Suppressor macrophage treated with lipopolysaccharide for 4 hours (primary cell): ENCODE results near the gene ROPN1L.
"Not testable (repeated sequence)": the region's sequence is repeated elsewhere in the genome, so short reads cannot be mapped to it uniquely, and the experiment has no call there.

Source experiments
- DNase-seq: peaks from one replicate; pipeline ENCODE4 v3.0.0-alpha.2; 2020

The ROPN1L gene

DNA sequence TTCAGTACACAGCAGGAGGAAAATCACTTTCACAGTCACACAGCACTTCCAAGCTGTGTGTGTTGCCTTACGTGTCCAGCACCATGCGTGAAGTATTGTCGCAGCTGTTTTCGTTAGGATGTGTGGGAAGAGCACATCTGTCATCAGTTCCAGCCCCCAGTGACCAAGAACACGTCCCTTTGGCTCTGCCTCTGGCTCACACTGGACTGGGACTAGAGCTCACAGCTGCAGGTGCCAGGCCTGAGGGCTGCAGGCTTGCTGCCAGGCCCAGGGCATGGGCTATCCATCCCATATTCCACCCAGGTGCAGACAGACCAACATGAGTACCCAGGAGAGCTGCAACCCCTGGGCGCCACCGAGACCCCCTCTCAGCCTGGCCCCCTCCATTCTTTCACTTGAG is 61.6 kb downstream of the ROPN1L start:
- no peak for DNase-seq

DNA sequence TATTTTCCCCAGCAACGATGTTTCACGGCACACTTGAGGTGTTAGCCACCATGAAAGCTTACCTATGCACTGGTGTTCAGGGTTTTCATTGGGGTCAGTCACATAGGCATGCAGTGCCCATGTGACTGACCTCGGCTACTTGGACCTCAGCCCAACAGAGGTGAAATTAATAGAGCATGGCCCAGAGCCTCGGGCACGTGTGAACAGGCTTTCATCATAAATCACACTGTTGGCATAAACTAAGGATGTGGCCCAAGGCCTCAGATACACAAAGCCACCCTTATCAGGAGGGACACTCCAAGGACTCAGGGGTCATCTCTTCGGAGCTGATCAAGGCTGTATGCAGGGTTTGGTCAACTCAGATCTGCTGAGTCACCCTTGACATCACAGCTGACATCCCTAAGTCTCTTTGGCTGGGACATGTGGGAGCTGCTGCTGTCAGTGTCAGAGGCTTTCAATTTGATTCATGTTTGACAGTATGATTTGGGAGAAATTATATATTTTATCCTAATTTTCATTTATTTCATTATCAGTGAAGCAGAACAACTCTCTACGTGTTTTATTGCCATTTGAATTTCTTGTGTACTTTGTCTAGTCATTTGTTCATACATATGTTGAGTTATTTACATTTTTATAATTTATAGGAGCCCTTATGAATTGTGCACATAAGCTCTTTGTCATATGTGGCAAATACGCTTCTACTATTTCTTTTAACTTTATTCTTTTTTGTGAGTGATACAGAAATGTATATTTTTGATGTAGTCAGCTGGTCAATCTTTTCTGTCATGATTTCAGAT is 62.5 kb downstream of the ROPN1L start:
- DNase-seq, result no peak

- peak; percentile 39 for DNase-seq
These were observed 63.9 kb downstream of the ROPN1L start for GRCh38 chr5:10505517-10506095.

DNA sequence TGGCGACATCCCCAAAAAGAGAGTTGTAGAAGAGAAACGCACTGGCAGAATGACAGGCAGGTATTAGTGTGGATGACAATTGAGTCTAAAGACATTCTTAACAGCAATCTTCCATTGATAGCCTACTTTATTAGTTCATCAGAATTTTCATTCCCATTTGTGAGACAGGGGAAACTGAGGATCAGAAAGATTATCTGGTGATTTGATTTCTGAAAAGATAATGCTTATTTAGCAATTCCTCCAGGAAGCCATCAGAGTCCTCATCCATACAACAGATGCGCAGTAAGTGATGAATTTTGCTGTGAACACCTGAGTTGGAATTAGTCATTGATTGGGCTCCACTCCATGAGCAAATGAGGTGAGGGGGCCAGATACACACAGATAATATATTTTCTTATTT is 64.9 kb downstream of the ROPN1L start:
- DNase-seq, result no peak

DNA sequence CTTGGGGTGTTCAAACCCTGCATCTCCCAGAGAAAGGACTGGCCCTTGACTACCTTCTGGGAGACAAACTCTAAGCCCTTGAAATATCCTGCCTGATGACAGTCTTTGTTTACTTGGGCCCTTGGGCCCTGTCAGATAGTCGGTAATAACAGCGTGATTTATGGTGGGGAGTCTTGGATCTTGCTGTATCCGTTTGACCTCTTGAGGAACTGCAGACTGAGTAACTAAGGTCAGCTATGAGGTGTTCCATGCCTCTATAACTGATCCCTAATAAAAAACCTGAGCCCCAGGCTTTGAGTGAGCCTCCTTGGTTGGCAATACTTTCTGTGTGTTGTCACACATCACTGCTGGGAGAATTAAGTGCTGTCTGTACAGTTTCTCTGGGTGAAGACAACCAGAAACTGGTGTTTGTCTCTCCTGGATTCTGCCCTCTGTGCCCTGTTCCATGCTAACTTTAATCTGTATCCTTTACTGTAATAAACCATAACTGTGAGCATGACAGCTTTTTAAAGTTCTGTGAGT is 66.0 kb downstream of the ROPN1L start:
- no peak for DNase-seq

GRCh38 chr5:10509575-10509974 is 67.9 kb downstream of the ROPN1L start:
- no peak for DNase-seq

DNA sequence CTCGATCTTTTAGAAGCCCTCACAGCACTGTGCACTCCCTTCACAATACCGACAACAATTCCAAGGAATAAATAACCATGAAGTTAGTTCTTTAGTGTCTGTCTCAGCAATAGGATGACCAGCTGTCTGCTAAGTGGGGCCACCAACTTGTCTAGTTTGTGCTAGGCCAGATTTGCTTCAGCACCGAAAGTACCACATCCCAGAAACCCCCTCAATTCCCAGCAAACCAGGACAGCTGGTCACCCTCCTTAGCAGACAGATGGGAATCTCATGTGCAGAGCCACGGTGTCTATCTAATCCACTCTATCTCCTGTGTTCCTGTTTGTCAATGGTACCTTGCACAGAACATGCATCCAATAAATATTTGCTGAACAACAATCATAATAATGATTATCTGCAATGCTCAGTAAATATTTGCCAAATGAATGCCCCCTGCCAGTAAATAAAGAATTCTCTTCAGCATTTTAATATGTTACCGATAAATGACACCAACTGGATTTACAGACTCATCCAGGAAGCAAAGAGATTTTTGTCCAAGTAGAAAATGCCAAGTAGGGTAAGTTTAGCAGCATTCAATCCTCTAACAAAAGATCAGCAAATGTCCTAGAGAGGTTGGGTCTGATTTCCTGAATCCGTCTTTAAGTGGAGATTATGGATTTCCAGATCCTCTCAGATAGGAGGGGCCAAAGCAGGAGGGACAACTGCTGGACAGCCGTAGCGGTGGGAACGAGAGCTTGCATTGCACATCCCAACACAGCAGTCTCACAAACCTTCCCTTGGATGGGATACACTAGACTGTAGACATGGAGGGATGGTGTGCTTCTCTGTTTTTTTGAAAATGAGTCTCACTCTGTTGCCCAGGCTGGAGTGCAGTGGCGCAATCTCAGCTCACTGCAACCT is 70.3 kb downstream of the ROPN1L start:
- DNase-seq, result no peak

GRCh38 chr5:10513501-10514442 is 72.1 kb downstream of the ROPN1L start:
- no peak for DNase-seq

- not testable (repeated sequence) for DNase-seq
These were observed 72.9 kb downstream of the ROPN1L start for GRCh38 chr5:10514572-10514971.
